Skeletal muscle tissue (tissue), 4 donors: ENCODE results near the gene ABCC10. TPM values are rescaled to one million over a fixed set of nuclear protein-coding genes. Genes with fewer than 3 reads are reported as not detected.

Experiments used
- H3K27ac ChIP-seq: one replicate; pipeline ENCODE4 v1.7.0; 2013; ENCODE audit warnings: mild to moderate bottlenecking, low read depth, low read length, inconsistent platforms
- H3K27me3 ChIP-seq, 3 donors: one replicate each; pipeline ENCODE4 v1.7.0; 2013; ENCODE audit warnings: low read length in 3 of 3; ENCODE audit not compliant: control insufficient read depth in 3 of 3, insufficient read depth in 3 of 3
- H3K36me3 ChIP-seq, 3 donors: one replicate each; pipeline ENCODE4 v1.7.0; 2013; ENCODE audit warnings: low read length in 3 of 3; ENCODE audit not compliant: control insufficient read depth in 3 of 3, insufficient read depth in 3 of 3
- H3K4me1 ChIP-seq, 3 donors: one replicate each; pipeline ENCODE4 v1.7.0; 2013; ENCODE audit warnings: low read length in 3 of 3, mild to moderate bottlenecking in 3 of 3; ENCODE audit not compliant: control insufficient read depth in 3 of 3, insufficient read depth in 3 of 3
- H3K4me3 ChIP-seq, 3 donors: one replicate each; pipeline ENCODE4 v1.7.0; 2013; ENCODE audit warnings: low read length in 3 of 3
- H3K9ac ChIP-seq, 3 donors: one replicate each; pipeline ENCODE4 v1.7.0; 2013; ENCODE audit warnings: low read length in 3 of 3, mild to moderate bottlenecking in 3 of 3, moderate library complexity in 2 of 3, low read depth in 1 of 3
- H3K9me3 ChIP-seq, 3 donors: one replicate each; pipeline ENCODE4 v1.7.0; 2013; ENCODE audit warnings: low read length in 3 of 3; ENCODE audit not compliant: control insufficient read depth in 3 of 3
- total RNA-seq: library from RNA; depleted of rRNA; stranded (reverse); fragments of >200 nt; gene quantifications from one replicate; pipeline ENCODE4 v1.2.3, GENCODE V29; 2014
- donor health status: Osteomylitis.

Gene ABCC10
- total RNA-seq, 1 donor from 2014 or later: 8.9 TPM

GRCh38 chr6:43426928-43427405, 374 bp upstream of the ABCC10 start:
- H3K4me1 ChIP-seq: peaks cover 13 to 21% (median 13%) of the 10 kb centered on the region in 3 donors
- no peaks in the 10 kb centered on the region for H3K27me3 ChIP-seq
- H3K4me3 ChIP-seq: peak overlapping the region; percentile 96 to 100 (median 98)
- H3K9me3 ChIP-seq: no peaks in the 10 kb centered on the region
- peak overlapping the region; percentile 92 to 96 (median 95) for H3K9ac ChIP-seq
- peak overlapping the region; percentile 70 for H3K27ac ChIP-seq
- peaks cover 0 to 3% (median 1%) of the 10 kb centered on the region in 3 donors for H3K36me3 ChIP-seq

GRCh38 chr6:43428112-43428570, 800 bp downstream of the ABCC10 start:
- Histone ChIP-seq H3K27ac (peak overlapping the region; percentile 70), H3K4me1 (peaks cover 13 to 21% (median 13%) of the 10 kb centered on the region in 3 donors), H3K4me3 (peak overlapping the region; percentile 96 to 100 (median 98)), H3K27me3 (no peaks in the 10 kb centered on the region), H3K36me3 (peaks cover 3 to 12% (median 8%) of the 10 kb centered on the region in 3 donors), H3K9ac (peak overlapping the region; percentile 92 to 96 (median 95)), H3K9me3 (no peaks in the 10 kb centered on the region)

GRCh38 chr6:43428874-43429273, 1.5 kb downstream of the ABCC10 start:
- no peaks in the 10 kb centered on the region for H3K27me3 ChIP-seq
- no peak overlapping the region for H3K27ac ChIP-seq
- H3K4me3 ChIP-seq: peak overlapping the region; percentile 96 to 100 (median 98)
- H3K9ac ChIP-seq: peak overlapping the region; percentile 70 to 96 (median 92)
- H3K36me3 ChIP-seq: peaks cover 10 to 13% (median 12%) of the 10 kb centered on the region in 3 donors
- H3K4me1 ChIP-seq: peaks cover 13 to 21% (median 13%) of the 10 kb centered on the region in 3 donors
- no peaks in the 10 kb centered on the region for H3K9me3 ChIP-seq

DNA sequence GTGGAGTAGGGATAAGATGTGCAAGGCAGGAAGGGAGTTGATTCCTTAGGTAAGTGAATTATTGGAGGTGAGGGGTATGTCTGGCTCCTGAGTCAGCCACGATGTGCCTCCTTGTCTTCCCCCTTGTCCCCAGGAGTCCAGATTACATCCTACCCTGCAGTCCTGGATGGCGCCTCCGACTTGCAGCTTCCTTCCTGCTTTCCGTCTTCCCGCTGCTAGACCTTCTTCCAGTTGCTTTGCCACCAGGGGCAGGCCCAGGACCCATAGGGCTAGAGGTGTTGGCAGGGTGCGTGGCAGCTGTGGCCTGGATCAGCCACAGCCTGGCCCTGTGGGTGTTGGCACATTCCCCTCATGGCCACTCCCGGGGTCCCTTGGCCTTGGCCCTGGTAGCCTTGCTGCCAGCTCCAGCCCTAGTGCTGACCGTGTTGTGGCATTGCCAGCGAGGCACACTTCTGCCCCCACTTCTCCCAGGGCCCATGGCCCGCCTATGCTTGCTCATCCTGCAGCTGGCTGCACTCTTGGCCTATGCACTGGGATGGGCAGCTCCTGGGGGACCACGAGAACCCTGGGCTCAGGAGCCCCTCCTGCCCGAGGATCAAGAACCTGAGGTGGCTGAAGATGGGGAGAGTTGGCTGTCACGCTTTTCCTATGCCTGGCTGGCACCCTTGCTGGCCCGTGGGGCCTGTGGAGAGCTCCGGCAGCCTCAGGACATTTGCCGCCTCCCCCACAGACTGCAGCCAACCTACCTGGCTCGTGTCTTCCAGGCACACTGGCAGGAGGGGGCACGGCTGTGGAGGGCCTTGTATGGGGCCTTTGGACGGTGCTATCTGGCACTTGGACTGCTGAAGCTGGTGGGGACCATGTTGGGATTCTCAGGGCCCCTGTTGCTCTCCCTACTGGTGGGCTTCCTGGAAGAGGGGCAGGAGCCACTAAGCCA, 4.9 kb downstream of the ABCC10 start:
- peaks cover 13 to 16% (median 16%) of the 10 kb centered on the region in 3 donors for H3K4me1 ChIP-seq
- no peak overlapping the region for H3K27ac ChIP-seq
- no peaks in the 10 kb centered on the region for H3K9me3 ChIP-seq

GRCh38 chr6:43433148-43433547, 5.8 kb downstream of the ABCC10 start:
- no peaks in the 10 kb centered on the region for H3K27me3 ChIP-seq
- H3K9ac ChIP-seq: no peak overlapping the region
- H3K27ac ChIP-seq: no peak overlapping the region
- H3K9me3 ChIP-seq: no peaks in the 10 kb centered on the region
- H3K4me1 ChIP-seq: peaks cover 10 to 13% (median 10%) of the 10 kb centered on the region in 3 donors
- H3K36me3 ChIP-seq: peaks cover 11 to 18% (median 12%) of the 10 kb centered on the region in 3 donors
- no peak overlapping the region for H3K4me3 ChIP-seq

More for the DNA sequence above, 4.9 kb downstream of the ABCC10 start:
- no peak overlapping the region for H3K4me3 ChIP-seq
- no peak overlapping the region for H3K9ac ChIP-seq
- H3K27me3 ChIP-seq: no peaks in the 10 kb centered on the region
- peaks cover 12 to 18% (median 13%) of the 10 kb centered on the region in 3 donors for H3K36me3 ChIP-seq

- H3K4me1 ChIP-seq: peaks cover 0 to 2% (median 0%) of the 10 kb centered on the region in 3 donors
- no peaks in the 10 kb centered on the region for H3K27me3 ChIP-seq
- peaks cover 15 to 26% (median 20%) of the 10 kb centered on the region in 3 donors for H3K36me3 ChIP-seq
- no peak overlapping the region for H3K27ac ChIP-seq
- no peak overlapping the region for H3K9ac ChIP-seq
- no peaks in the 10 kb centered on the region for H3K9me3 ChIP-seq
- H3K4me3 ChIP-seq: no peak overlapping the region
These were observed 6.9 kb downstream of the ABCC10 start for GRCh38 chr6:43434001-43434840.

GRCh38 chr6:43434943-43435342, 7.6 kb downstream of the ABCC10 start:
- no peak overlapping the region for H3K27ac ChIP-seq
- no peak overlapping the region for H3K4me3 ChIP-seq
- no peaks in the 10 kb centered on the region for H3K9me3 ChIP-seq
- peaks cover 15 to 26% (median 20%) of the 10 kb centered on the region in 3 donors for H3K36me3 ChIP-seq
- no peaks in the 10 kb centered on the region for H3K27me3 ChIP-seq
- H3K9ac ChIP-seq: no peak overlapping the region
- peaks cover 0 to 2% (median 0%) of the 10 kb centered on the region in 3 donors for H3K4me1 ChIP-seq

- H3K9me3 ChIP-seq: no peaks in the 10 kb centered on the region
- H3K36me3 ChIP-seq: peaks cover 19 to 29% (median 25%) of the 10 kb centered on the region in 3 donors
- no peak overlapping the region for H3K27ac ChIP-seq
- peaks cover 0 to 2% (median 0%) of the 10 kb centered on the region in 3 donors for H3K4me1 ChIP-seq
- H3K4me3 ChIP-seq: no peak overlapping the region
- H3K27me3 ChIP-seq: no peaks in the 10 kb centered on the region
- H3K9ac ChIP-seq: no peak overlapping the region
These were observed 8.5 kb downstream of the ABCC10 start for GRCh38 chr6:43435682-43436437.
